ENCODE data around the gene SCUBE3.

DNA sequence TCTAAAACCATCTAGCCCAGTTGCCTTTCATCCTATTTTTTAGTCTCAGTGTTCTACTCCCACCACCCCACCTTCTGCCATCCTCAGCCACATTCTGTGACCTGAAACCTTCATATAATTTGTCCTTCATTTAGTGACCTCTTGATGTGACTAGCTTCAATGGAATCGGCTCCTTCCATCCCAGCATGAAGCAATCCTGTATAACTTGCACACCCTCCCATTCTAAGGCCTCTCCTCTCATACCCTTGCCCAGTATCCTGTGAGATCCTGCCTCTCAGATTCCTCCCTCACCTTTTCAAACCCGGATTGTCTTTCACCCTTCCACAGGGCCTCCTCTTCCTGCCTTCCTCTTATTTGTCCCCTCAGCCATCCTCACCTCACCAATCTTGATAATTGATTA lies 48.8 kb downstream of the SCUBE3 start:
- no peak for TF ChIP-seq EZH2phosphoT487 (IDR thresholded peaks at IDR 0.05; ENCODE audit: low read depth, severe bottlenecking, unreplicated experiment)
- TF ChIP-seq, protein P1, sequence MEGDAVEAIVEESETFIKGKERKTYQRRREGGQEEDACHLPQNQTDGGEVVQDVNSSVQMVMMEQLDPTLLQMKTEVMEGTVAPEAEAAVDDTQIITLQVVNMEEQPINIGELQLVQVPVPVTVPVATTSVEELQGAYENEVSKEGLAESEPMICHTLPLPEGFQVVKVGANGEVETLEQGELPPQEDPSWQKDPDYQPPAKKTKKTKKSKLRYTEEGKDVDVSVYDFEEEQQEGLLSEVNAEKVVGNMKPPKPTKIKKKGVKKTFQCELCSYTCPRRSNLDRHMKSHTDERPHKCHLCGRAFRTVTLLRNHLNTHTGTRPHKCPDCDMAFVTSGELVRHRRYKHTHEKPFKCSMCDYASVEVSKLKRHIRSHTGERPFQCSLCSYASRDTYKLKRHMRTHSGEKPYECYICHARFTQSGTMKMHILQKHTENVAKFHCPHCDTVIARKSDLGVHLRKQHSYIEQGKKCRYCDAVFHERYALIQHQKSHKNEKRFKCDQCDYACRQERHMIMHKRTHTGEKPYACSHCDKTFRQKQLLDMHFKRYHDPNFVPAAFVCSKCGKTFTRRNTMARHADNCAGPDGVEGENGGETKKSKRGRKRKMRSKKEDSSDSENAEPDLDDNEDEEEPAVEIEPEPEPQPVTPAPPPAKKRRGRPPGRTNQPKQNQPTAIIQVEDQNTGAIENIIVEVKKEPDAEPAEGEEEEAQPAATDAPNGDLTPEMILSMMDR (IDR thresholded peaks at IDR 0.05; ENCODE audit: poor library complexity) = no peak

Measured in hepatocyte (in vitro differentiated cells).